Measurements from ENCODE around the gene SLC25A26. TPM values are rescaled to one million over a fixed set of nuclear protein-coding genes. Genes with fewer than 3 reads are reported as not detected.
A peak's percentile ranks its signal among the peaks of the same experiment; 100 is the strongest.

Gene SLC25A26
- polyA plus RNA-seq, 1 experiment: 16.4 TPM

DNA sequence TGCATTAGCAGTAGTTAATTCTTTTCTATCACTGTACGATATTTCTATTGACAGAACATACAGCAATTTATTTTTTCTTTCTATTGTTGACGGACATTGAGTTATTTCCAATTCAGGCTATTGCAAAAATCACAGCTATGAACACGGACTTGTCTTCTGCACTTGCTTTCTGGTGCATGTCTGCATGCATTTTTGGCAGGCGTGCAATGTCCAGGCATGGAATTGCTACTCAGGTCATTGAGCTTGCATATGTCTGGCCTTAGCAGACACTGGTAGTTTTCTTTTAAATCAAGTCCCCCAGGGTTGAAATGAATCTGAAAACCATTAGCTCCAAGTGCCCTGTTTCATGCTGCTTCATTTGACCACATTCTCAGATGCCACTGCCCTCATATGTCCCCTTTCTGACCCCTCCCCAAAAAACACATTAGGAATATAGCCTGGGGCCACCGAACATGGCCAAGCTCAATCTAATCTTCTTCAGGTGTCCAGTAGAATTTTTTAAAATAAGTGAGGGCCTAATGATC lies 207.2 kb downstream of the SLC25A26 start:
- Histone ChIP-seq H3K4me3 (ENCODE audit: low read depth, low read length) (no peak overlapping the region), H3K9me3 (ENCODE audit: control insufficient read depth, insufficient read depth, low read length) (no peaks in the 10 kb centered on the region; the same call in 1 of the 2 replicates), H3K27ac (ENCODE audit: low read depth, low read length) (peak overlapping the region; percentile 96), H3K27me3 (ENCODE audit: control insufficient read depth, insufficient read depth, low read length) (no peaks in the 10 kb centered on the region)
- no peak for DNase-seq (ENCODE audit: low read depth, low spot score)
- CTCF ChIA-PET: interaction anchor here (0.6 to 2.7 kb wide), 5 partner anchors 9 to 442 kb away, joined by 3 to 16 read pairs (median 3); no protein-coding TSS in a partner anchor
- POLR2A ChIA-PET: interaction anchor here (1.1 kb wide), 1 partner anchor 14 kb away, joined by 3 read pairs; no protein-coding TSS in a partner anchor
- TF ChIP-seq, protein P1, sequence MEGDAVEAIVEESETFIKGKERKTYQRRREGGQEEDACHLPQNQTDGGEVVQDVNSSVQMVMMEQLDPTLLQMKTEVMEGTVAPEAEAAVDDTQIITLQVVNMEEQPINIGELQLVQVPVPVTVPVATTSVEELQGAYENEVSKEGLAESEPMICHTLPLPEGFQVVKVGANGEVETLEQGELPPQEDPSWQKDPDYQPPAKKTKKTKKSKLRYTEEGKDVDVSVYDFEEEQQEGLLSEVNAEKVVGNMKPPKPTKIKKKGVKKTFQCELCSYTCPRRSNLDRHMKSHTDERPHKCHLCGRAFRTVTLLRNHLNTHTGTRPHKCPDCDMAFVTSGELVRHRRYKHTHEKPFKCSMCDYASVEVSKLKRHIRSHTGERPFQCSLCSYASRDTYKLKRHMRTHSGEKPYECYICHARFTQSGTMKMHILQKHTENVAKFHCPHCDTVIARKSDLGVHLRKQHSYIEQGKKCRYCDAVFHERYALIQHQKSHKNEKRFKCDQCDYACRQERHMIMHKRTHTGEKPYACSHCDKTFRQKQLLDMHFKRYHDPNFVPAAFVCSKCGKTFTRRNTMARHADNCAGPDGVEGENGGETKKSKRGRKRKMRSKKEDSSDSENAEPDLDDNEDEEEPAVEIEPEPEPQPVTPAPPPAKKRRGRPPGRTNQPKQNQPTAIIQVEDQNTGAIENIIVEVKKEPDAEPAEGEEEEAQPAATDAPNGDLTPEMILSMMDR (IDR thresholded peaks at IDR 0.05; ENCODE audit: low read depth, low read length): no peak

Small RNAs within 50 kb of the gene (small RNA-seq; reads per million reads assigned to genes)
- gene RN7SL482P (ENCODE audit: insufficient read length, low read depth) (not detected), gene RNU6-787P (ENCODE audit: insufficient read length, low read depth) (not detected)

Other genes starting within 250 kb of the SLC25A26 start
- gene MAGI1, start 182.1 kb upstream of the SLC25A26 start, polyA plus RNA-seq (2011; rRNA removed): 14.2 and 15.5 TPM in 2 replicates